Neuron (in vitro differentiated cells): ENCODE results near the gene SFSWAP.
"Not testable (repeated sequence)": the region's sequence is repeated elsewhere in the genome, so short reads cannot be mapped to it uniquely, and the experiment has no call there.

ENCODE experiments used
- H2AFZ ChIP-seq: one replicate; pipeline ENCODE4 v1.6.1; 2013; ENCODE audit warnings: low read depth, mild to moderate bottlenecking, inconsistent platforms, low read length, moderate library complexity
- H3K27me3 ChIP-seq: one replicate; pipeline ENCODE4 v1.6.1; 2013; ENCODE audit warnings: low read length; ENCODE audit not compliant: insufficient read depth
- H3K36me3 ChIP-seq: one replicate; pipeline ENCODE4 v1.6.1; 2013; ENCODE audit warnings: low read length; ENCODE audit not compliant: insufficient read depth
- H3K4me1 ChIP-seq: one replicate; pipeline ENCODE4 v1.6.1; 2013; ENCODE audit warnings: low read length; ENCODE audit not compliant: insufficient read depth
- H3K4me3 ChIP-seq: 2 replicates; pipeline ENCODE4 v1.5.1; 2013; ENCODE audit warnings: mild to moderate bottlenecking, low read length, moderate library complexity
- H3K9me3 ChIP-seq: one replicate; pipeline ENCODE4 v1.6.1; 2013; ENCODE audit warnings: low read length

Gene SFSWAP

GRCh38 chr12:131737150-131737827 is 26.4 kb downstream of the SFSWAP start:
- Histone ChIP-seq H2AFZ (no peak overlapping the region), H3K4me1 (no peaks in the 10 kb centered on the region), H3K9me3 (peaks cover 18% of the 10 kb centered on the region), H3K36me3 (peaks cover 74% of the 10 kb centered on the region), H3K27me3 (no peaks in the 10 kb centered on the region), H3K4me3 (no peak overlapping the region)

DNA sequence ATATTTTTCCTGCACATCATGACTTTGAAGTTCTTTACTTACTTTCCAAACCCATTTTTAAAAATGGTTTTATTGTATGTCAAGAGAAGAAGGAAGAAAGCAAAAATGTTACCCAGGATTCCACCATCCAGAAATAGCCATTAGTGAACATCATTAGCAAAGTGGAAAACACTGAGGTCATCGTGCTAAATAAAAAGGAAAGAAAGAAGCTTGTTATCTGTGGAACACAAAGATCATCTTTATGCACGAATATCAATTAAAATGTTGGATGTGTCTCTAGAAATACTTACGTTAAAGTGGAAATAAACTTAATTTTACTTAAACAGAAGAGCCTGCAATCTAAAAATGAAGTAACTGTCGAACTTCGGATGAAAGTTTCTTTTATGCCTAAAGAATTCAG is 27.3 kb downstream of the SFSWAP start:
- Histone ChIP-seq H3K9me3 (peaks cover 27% of the 10 kb centered on the region), H3K36me3 (peaks cover 74% of the 10 kb centered on the region)

DNA sequence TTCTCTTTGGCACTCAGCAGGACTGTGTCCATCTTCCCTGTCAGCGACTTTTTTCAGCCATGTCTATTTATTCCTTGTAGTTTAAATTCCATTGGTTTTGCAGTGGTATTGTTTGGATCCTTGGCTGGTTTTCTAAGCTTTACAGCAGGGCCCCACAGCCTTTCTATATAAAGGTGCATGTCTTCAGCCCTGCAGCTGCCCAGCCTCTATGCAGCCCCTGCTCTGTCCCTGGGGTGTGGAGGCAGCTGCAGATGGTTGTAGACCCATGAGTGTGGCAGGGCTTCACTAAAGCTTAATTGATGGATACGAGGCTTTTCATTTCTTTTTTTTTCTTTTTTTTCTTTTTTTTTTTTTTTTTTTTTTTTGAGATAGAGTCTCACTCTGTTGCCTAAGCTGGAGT is 29.7 kb downstream of the SFSWAP start:
- no peak overlapping the region for H3K4me3 ChIP-seq
- H3K36me3 ChIP-seq: peaks cover 69% of the 10 kb centered on the region
- no peaks in the 10 kb centered on the region for H3K4me1 ChIP-seq
- H3K27me3 ChIP-seq: no peaks in the 10 kb centered on the region
- H3K9me3 ChIP-seq: peaks cover 43% of the 10 kb centered on the region
- H2AFZ ChIP-seq: no peak overlapping the region

More for the DNA sequence above, 27.3 kb downstream of the SFSWAP start:
- Histone ChIP-seq H3K4me1 (no peaks in the 10 kb centered on the region), H2AFZ (no peak overlapping the region), H3K4me3 (no peak overlapping the region), H3K27me3 (no peaks in the 10 kb centered on the region)

DNA sequence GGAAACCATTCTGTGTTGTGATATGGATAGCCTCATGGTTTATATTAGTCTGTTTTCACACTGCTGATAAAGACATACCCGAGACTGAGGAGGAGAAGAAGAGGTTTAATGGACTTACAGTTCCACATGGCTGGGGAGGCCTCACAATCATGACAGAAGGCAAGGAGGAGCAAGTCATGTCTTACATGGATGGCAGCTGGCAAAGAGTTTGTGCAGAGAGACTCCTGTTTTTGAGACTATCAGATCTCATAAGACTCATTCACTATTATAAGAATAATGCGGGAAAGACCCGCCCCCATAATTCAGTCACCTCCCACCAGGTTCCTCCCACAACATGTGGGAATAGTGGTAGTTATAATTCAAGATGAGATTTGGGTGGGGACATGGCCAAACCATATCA is 31.9 kb downstream of the SFSWAP start:
- not testable (repeated sequence) for H3K4me3 ChIP-seq
- Histone ChIP-seq H3K9me3 (peaks cover 49% of the 10 kb centered on the region), H3K36me3 (peaks cover 78% of the 10 kb centered on the region)

GRCh38 chr12:131743410-131743809 is 32.5 kb downstream of the SFSWAP start:
- H2AFZ ChIP-seq, H3K27me3 ChIP-seq, H3K4me3 ChIP-seq, H3K4me1 ChIP-seq: not testable (repeated sequence)
- Histone ChIP-seq H3K9me3 (peaks cover 49% of the 10 kb centered on the region), H3K36me3 (peaks cover 80% of the 10 kb centered on the region)

More for the DNA sequence above, 31.9 kb downstream of the SFSWAP start:
- H2AFZ ChIP-seq, H3K27me3 ChIP-seq, H3K4me1 ChIP-seq: not testable (repeated sequence)

GRCh38 chr12:131743880-131744279 is 33.0 kb downstream of the SFSWAP start:
- not testable (repeated sequence) for H2AFZ ChIP-seq, H3K27me3 ChIP-seq, H3K4me1 ChIP-seq, H3K4me3 ChIP-seq
- Histone ChIP-seq H3K9me3 (peaks cover 49% of the 10 kb centered on the region), H3K36me3 (peaks cover 80% of the 10 kb centered on the region)

- H2AFZ ChIP-seq, H3K4me1 ChIP-seq, H3K4me3 ChIP-seq, H3K27me3 ChIP-seq: not testable (repeated sequence)
- H3K36me3 ChIP-seq: peaks cover 84% of the 10 kb centered on the region
- peaks cover 49% of the 10 kb centered on the region for H3K9me3 ChIP-seq
Observed at GRCh38 chr12:131744675-131745074, 33.8 kb downstream of the SFSWAP start.

DNA sequence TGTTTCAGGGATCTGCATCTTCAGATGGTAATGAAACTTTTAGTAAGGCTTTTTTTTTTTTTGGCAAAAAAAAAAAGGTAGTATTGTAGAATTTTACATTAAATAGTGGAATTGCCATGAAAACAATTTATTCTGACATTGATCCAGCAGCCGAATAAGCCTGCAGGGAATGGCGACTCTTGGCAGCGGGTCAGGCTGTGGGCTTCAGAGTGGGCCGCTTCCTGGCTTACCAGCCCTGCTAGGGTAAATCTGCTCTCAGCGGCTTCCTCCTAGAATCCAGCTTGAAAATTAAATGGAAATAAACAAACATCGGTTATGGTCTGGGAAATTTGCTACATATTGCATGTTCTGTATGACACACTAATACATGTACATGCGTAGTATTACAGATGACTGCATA is 34.8 kb downstream of the SFSWAP start:
- no peaks in the 10 kb centered on the region for H3K27me3 ChIP-seq
- no peak overlapping the region for H2AFZ ChIP-seq
- no peak overlapping the region for H3K4me3 ChIP-seq
- peaks cover 44% of the 10 kb centered on the region for H3K9me3 ChIP-seq
- peaks cover 84% of the 10 kb centered on the region for H3K36me3 ChIP-seq
- no peaks in the 10 kb centered on the region for H3K4me1 ChIP-seq

GRCh38 chr12:131747276-131748177 is 36.6 kb downstream of the SFSWAP start:
- H3K9me3 ChIP-seq: peaks cover 31% of the 10 kb centered on the region
- H3K27me3 ChIP-seq: no peaks in the 10 kb centered on the region
- no peaks in the 10 kb centered on the region for H3K4me1 ChIP-seq
- peaks cover 80% of the 10 kb centered on the region for H3K36me3 ChIP-seq
- no peak overlapping the region for H3K4me3 ChIP-seq
- no peak overlapping the region for H2AFZ ChIP-seq

DNA sequence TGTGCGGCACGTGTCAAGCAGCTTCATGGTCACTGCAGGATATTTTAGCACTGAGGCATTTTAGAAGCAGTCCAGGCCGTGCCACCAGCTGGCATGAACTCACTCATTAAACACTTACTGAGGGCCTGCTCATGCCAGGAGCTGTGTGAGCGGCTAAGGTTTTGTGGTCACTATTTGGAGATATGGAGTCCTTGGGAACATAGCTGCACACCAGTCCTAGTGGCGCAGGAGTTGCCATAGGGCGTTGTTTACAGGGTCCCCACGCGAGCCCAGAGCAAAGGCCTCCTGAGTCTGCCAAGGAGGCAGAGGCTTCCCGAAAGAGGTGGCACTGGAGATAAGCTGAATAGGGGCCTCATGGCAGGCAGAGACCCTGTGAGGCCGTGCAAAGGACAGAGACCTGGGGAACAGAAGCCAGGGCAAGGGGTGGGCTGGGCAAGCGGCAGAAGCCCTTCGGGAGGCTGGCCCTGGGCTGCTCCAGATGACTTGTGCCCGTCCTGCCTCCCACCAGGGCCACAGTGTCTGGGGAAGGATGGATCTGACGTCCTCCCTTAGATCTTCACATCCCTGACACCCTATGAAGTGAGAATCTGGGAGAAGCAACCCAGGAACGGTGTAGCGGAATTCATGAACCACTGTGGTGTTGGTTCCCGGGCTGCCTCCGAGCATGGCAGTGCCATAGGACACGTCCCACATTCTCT is 38.9 kb downstream of the SFSWAP start:
- H3K36me3 ChIP-seq: peaks cover 81% of the 10 kb centered on the region
- no peak overlapping the region for H2AFZ ChIP-seq
- peaks cover 16% of the 10 kb centered on the region for H3K9me3 ChIP-seq
- H3K27me3 ChIP-seq: no peaks in the 10 kb centered on the region
- no peaks in the 10 kb centered on the region for H3K4me1 ChIP-seq
- no peak overlapping the region for H3K4me3 ChIP-seq

GRCh38 chr12:131751335-131751734 is 40.4 kb downstream of the SFSWAP start:
- H3K27me3 ChIP-seq: no peaks in the 10 kb centered on the region
- no peak overlapping the region for H2AFZ ChIP-seq
- peaks cover 83% of the 10 kb centered on the region for H3K36me3 ChIP-seq
- H3K4me1 ChIP-seq: no peaks in the 10 kb centered on the region
- H3K4me3 ChIP-seq: no peak overlapping the region
- peaks cover 9% of the 10 kb centered on the region for H3K9me3 ChIP-seq

DNA sequence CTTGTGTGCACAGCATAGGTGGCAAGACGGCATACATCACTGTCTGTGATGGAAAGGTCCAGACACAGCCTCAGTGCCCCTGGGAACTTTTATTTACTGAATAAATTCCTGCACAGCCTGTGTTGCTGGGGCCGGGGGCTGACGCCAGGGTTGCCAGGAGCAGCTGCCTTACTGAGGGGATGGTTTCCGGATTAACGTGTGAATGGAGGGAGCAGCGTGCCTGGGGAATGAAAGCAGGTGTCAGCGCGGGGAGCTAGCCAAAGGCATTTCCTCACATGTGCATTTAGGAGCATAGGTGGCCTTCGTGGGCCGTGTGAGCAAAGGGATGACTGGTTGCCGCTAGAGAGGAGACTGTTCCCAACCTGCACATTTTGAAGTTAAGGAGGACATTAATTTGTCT is 41.6 kb downstream of the SFSWAP start:
- H3K4me1 ChIP-seq: no peaks in the 10 kb centered on the region
- no peak overlapping the region for H3K4me3 ChIP-seq
- no peak overlapping the region for H2AFZ ChIP-seq
- peaks cover 86% of the 10 kb centered on the region for H3K36me3 ChIP-seq
- peaks cover 7% of the 10 kb centered on the region for H3K9me3 ChIP-seq
- no peaks in the 10 kb centered on the region for H3K27me3 ChIP-seq

GRCh38 chr12:131753005-131753404 is 42.1 kb downstream of the SFSWAP start:
- Histone ChIP-seq H3K9me3 (peaks cover 8% of the 10 kb centered on the region), H2AFZ (no peak overlapping the region), H3K36me3 (peaks cover 87% of the 10 kb centered on the region), H3K4me1 (no peaks in the 10 kb centered on the region), H3K4me3 (no peak overlapping the region), H3K27me3 (no peaks in the 10 kb centered on the region)
